GM21576 (cell line): ENCODE results near the gene ZNF611.
"Not testable (repeated sequence)": the region's sequence is repeated elsewhere in the genome, so short reads cannot be mapped to it uniquely, and the experiment has no call there.

Experiments
- ATAC-seq: cut with Tn5 transposase; IDR thresholded peaks from one replicate; pipeline ENCODE4 v1.9.1; 2021; ENCODE audit warnings: mild to moderate bottlenecking, moderate library complexity; ENCODE audit not compliant: unreplicated experiment

Gene ZNF611

GRCh38 chr19:52687684-52688083, 47.2 kb downstream of the ZNF611 start:
- no peak for ATAC-seq

GRCh38 chr19:52685811-52686210, 49.0 kb downstream of the ZNF611 start:
- no peak for ATAC-seq

DNA sequence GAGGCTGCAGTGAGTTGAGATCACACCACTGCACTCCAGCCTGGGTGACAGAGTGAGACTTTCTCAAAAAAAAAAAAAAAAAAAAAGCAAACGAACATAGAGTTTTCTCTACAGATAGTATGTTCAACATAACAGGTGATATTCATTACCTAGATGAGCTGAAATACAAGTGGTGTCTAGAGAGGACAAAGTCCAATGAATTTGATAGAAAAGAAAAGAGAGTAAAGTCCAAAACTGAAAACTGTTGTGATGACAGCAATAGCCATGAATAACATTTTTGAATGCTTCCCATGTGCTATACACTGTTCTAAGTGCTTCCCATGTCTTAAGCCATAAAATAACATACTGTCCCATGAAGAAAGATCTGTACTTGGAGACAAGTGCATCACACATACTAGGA, 53.6 kb downstream of the ZNF611 start:
- not testable (repeated sequence) for ATAC-seq

- ATAC-seq: no peak
These were observed 55.2 kb downstream of the ZNF611 start for GRCh38 chr19:52679598-52679997.

GRCh38 chr19:52675239-52675638, 59.6 kb downstream of the ZNF611 start:
- not testable (repeated sequence) for ATAC-seq

- no peak for ATAC-seq
These were observed 61.8 kb downstream of the ZNF611 start for GRCh38 chr19:52673014-52673413.

DNA sequence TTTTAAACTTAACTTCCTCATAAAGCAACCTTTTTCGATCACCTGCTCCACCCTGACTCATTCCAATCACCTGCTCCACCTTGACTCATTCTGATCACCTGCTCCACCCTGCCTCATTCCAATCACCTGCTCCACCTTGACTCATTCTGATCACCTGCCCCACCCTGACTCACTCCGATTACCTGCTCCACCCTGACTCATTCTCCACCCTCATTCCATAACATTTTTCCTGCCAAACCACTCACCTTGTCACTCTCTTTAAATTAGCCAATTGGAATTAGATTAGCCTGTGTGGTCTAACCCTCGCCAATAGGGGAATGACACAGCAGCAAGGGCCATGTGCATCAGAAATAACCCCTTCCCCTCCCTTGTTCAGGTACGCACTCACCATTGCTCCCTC, 64.8 kb downstream of the ZNF611 start:
- no peak for ATAC-seq

GRCh38 chr19:52669586-52669985, 65.3 kb downstream of the ZNF611 start:
- no peak for ATAC-seq

GRCh38 chr19:52667972-52668371, 66.9 kb downstream of the ZNF611 start:
- no peak for ATAC-seq

- no peak for ATAC-seq
These were observed 68.3 kb downstream of the ZNF611 start for GRCh38 chr19:52666506-52666905.

DNA sequence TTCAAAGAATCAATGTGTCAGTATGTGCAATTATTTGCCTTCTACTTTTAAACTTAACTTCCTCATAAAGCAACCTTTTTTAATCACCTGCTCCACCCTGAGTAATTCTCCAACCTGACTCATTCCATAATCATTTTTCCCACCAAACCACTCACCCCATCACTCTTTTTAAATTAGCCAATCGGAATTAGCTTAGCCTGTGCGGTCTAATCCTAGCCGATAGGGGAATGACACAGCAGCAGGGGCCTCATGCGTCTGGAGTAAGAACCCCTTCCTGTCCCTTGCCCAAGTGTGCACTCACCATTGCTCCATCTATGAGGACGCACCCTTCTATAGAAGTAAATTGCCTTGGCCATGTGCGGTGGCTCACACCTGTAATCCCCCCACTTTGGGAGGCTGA, 69.3 kb downstream of the ZNF611 start:
- no peak for ATAC-seq

DNA sequence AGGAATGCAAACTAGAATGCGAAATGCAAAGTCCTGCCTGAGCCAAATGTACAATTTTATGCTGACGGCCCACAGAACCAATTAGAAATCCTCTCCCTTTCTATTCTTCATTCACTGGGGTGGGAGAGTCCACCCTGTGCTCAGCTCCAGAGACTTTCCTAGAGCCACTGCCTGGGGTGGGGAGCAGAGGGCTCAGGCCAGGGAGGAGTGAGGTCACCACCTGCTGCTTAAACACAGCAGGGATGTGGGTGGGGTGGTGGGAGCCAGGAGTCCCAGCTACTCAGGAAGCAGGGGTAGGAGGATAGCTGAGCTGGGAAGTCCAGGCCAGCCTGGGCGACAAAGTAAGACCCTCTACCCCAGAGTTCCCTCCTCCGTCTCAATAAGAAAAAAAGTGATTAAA, 69.8 kb downstream of the ZNF611 start:
- ATAC-seq: no peak

DNA sequence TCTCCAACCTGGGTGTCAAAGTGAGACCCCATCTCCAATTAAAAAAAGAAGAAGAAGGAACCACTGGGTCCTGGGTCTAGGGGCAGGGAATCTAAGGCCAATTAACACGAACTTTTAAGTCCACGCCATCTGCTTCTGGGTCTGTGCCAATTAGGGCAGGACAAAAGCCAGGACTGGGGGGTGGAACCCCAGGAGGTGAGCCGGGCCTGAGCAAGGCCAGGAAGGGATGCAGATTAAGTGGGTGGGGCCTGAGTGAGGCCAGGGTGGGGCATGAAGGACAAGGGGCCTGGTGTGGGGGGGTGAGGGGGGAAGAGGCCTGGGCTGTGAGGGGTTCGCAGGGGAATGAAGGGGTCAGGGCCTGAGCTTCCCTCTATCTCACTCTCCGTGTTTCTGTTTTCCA, 70.4 kb downstream of the ZNF611 start:
- no peak for ATAC-seq

- ATAC-seq: no peak
These were observed 72.2 kb downstream of the ZNF611 start for GRCh38 chr19:52662631-52663030.

- ATAC-seq: no peak
These were observed 73.9 kb downstream of the ZNF611 start for GRCh38 chr19:52660981-52661380.

DNA sequence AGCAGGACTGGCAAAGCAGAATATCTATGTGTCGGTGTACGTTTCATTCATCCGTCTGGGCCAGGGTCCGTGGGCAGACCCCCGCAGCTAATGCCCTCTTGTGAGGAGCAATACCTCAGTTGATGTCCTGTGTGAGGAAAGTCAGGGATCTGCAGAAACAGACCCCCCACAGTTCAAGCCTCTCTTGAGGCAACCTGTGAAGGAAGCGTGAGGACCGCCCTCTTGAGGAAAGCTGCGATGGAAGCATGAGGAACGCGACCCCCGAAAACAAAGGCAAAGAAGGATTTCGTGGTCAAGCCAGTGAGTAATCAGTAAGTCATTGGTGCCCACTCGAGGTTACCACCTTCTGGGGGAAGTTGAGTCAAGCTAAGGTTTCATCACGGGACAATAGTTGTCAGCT, 75.8 kb downstream of the ZNF611 start:
- no peak for ATAC-seq

- no peak for ATAC-seq
These were observed 76.2 kb downstream of the ZNF611 start for GRCh38 chr19:52658595-52658994.

- ATAC-seq: no peak
These were observed 81.7 kb downstream of the ZNF611 start for GRCh38 chr19:52653161-52653560.
